Ramos (cell line): ENCODE data around the gene ENTR1.

ENCODE experiments used
- in situ Hi-C: fragments of 300-500 bp; cut with MboI; formaldehyde crosslinking; loops from one replicate; pipeline ENCODE4 v1.14.3; 2022; ENCODE audit warnings: low sequenced_read_pairs; ENCODE audit not compliant: unreplicated experiment

Gene ENTR1

GRCh38 chr9:136380381-136380780 is 30.0 kb downstream of the ENTR1 start:
- in situ Hi-C loops = no loop called here

DNA sequence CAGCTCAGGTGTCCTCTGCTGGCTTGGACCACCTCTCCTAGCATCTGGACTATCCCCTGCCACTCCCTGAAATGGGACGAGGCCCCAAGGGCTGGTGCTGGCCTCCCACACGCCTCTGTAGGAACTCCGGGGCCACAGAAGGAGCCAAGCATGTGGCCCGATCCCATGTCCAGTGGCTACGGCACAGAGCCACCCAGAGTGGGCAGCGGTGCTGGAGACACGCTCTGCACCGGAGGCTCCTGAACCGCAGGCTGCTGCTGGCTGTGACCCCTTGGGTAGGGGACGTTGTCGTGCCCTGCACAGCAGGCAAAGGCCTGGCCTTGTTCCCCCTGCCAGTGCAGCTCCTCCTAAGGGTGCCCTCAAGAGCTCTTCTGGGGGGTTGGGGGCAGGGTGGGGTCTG is 30.5 kb downstream of the ENTR1 start:
- in situ Hi-C loops = no loop called here

DNA sequence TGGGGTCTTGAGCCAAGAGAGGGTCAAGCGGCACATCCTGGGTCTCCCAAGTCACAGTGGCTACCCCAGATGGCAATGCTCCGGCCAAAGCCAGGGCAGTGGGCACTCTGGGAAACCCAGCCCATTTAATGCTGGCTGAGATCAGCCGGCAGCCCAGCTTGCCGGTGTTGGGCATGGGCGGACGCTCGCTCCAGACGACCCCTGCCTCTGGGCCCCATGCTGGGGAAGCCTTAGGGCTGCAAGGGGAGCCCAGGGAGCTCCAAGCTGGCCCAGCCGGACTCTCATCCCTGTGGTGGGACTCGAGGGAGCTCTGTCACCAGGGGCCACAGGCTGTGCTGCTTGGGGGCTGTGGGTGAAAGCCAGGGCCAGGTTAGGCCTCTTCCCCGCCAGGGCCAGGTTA is 31.0 kb downstream of the ENTR1 start:
- in situ Hi-C loops = no loop called here

DNA sequence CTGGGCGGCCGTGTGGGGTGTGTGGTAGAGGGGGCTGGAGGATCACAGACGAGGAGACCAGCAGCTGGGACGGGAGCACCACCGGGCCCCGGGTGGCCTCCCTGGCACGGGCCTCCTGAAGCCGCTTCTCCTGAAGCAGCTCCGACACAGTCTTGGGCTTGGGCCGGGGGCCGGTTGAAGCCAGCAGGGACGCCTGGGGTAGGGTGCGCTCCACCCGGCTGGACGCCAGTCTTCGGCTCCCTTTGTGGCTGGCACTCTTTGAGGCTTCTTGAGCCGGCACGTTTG is 31.5 kb downstream of the ENTR1 start:
- in situ Hi-C loops = no loop called here

- in situ Hi-C loops = no loop called here
These were observed 32.0 kb downstream of the ENTR1 start for GRCh38 chr9:136378170-136379002.

DNA sequence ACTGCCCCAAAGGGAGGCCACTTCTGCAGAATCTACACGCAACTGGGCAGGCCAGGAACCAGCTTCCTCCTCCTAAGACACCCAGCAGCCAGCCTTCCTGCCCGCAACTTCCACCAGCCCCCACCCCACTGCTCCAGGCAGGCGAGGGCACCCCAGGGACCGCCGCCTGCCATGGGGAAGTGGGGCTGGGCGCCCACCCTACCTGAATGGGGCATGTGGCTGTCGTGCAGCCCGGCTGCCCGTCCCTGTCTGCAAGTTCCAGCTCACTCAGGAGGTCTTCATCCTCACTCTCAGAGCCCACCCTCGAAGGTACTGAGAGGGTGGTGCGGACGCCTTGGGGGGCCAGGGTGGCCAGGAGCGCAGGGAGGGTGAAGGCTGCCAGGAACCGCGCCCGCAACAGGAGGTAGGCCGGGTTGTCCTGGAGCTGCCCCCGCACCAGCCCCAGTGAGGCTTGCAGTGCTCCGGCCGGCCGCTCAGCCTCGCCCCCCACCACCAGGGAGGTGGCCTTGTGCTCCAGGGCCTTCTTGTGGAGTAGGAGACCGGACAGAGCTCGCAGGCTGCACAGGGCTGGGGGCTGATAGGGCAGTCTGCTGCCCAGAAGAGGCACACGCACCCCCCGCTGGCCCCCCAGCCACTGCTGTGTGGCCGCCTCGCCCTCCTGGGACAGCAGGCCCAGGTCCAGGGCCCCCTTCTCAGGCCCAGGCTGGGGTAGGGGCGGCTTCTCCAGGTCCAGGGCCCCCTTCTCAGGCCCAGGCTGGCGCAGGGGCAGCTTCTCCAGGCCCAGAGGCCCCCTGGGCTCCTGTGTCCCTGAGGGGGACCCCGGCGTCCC is 32.9 kb downstream of the ENTR1 start:
- in situ Hi-C loops = no loop called here

DNA sequence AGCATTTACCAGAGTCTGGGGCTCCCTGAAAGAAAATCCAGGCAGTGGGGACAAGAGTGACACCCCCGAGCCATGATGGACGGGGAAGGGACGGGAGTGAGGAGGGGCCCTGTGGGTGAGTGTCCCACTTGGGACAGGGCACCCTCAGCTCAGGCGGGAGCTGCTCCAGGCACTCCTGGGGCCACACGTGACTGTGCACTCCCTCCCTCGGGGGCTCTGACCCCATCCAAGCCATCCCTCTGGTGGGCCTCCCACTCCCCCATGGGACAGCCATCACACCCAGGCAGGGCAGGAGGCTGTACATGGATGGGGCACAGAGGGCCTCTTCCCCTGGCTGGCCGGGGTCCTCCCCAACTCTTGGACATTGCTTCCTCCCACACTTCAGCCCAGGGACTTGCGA is 34.0 kb downstream of the ENTR1 start:
- in situ Hi-C loops = no loop called here

DNA sequence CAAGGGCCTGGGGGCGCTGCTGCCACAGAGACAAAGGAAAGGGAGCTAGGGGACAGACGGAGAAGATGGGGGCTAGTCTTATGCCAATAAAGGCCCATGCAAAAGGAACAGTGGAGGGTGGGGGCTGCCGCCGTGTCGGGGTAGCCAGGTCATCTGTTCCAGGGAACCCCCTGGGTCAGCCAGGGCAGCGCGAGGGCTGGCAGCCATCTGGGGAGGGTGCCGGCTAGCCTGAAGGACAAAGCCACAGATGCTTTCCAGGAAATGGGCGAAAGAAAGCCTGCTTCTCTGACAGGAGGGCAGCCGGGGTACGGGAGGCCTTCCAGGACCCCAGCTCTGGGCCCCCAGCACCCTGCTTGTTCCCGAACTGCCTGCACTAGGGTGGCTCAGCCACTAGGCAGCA is 35.3 kb downstream of the ENTR1 start:
- in situ Hi-C loops = no loop called here

- in situ Hi-C loops = no loop called here
These were observed 36.2 kb downstream of the ENTR1 start for GRCh38 chr9:136374183-136374575.

DNA sequence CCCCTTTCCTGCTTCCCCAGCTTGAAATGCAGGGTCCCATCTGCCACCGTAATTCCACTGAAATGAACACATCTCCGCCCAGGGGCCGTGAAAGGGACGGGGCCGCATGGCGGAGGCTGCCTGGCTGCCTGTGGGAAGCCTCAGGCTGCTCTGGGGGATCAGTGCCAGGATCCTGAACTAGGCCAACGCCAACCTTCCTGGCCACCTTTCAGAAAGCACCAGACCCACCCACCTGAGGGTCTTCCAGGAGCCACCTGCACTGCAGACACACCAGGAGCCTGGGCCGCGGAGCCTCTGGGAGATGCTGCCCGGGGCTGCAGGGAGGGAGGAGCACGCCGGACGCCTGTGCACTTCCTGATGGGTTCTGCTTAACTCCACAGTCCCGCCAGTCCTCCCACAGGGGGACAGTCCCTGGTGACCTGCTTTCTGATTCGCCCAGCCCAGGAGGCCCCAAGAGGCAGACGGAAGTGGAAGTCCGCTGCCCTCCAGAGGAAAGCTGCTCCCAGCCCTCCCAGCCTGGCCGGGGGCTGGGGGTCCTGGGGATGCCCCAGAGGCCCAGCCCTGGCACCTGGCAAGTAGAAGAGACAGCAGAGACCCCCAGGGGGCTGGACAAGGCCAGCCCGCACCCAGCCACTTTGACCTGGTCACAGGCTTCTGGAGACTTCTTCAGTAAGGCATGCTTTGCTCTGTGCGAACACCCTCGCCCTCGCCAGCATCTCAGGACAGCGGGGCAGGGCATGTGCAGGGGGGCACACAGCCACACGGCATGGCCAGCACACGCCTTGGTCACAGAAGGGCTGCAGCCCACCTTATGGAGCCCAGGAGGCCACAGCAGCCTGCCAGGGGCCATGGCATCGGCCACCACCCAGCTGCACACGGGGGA is 36.9 kb downstream of the ENTR1 start, which contains the start of gene CARD9:
CARD9 (minus strand) TSS at position 370 of the 883 bp plus-strand sequence. CDS start 1,591 bp downstream, outside the sequence.
- in situ Hi-C loops = no loop called here

GRCh38 chr9:136372561-136373299 is 37.7 kb downstream of the ENTR1 start:
- in situ Hi-C loops = no loop called here

DNA sequence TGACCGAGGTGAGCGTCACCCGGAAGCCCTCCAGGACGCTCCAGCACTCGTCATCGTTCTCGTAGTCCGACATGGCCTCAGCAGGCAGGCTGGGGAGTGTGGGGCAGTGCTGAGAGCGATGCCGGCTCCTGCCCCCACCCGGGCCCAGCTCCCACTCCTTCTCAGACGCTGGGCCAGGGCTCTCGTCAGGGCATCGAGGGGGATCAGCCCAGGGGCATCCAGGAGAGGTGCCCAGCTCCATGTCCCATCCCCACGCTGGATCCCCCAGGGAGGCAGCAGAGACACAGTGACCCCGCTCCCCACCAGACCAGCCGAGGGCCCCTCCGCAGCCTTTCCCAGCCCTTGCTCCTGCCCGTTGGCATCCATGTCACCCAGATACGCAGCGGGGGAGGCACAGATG is 38.4 kb downstream of the ENTR1 start:
- in situ Hi-C loops = no loop called here

- in situ Hi-C loops = no loop called here
These were observed 38.9 kb downstream of the ENTR1 start for GRCh38 chr9:136371533-136371880.

DNA sequence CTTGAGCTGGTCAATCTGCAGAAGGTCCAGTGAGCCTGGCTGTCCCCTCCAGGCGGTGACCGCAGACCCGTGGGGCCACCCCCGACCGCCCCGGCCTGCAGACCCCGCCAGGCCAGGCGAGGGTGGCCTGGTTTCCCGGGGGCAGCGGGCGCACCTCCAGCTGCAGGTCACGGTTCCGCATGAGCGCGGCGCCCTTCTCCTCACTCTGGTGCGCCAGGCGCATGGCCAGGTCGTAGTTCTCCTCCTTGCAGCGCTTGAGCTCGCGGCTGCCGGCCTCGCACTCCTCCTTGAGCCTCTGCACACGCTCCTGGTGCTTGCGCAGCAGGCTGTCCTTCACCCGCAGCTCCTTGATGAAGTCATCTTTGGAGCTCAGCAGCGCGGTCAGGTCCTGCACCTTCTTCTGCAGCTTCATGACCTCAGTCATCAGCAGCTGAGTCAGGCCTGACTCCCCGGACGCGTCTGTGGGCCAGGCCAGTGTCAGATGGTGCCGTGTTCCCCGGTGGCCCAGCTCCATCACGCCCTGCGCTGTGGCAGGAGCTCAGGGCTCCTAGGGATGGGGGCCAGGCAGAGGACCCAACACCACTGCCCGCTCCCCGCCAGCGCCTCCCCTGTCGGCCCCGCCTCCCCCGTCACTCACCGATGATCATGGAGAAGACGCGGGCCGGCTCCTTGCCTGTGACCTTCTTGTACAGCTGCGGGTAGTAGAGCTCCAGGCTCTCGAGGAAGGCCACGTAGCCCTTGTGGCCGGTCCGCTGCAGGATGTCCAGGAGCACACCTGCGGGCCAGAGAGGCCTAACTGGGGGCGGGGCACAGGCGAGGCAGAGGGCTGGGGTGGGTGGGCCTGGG is 39.5 kb downstream of the ENTR1 start:
- in situ Hi-C loops = no loop called here

DNA sequence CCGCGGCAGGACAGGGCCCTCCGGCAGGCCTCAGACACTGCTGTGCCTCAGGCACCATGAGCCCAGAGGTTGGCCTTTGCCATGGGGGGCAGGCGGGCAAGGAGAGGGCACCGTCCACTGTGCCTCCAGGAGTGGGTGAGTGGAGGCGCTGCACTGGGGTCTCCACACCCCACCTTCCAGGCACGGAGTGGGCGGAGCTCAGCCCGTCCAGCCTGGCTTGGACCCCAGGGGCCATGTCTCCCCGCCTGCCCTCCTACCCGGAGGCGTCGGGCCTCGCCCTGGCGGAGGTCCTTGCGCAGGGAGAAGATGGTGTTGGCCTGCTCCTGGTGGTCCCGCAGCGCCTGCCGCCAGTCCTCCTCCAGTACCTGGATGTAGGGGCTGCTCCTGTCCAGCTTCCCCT is 40.4 kb downstream of the ENTR1 start:
- in situ Hi-C loops = no loop called here

DNA sequence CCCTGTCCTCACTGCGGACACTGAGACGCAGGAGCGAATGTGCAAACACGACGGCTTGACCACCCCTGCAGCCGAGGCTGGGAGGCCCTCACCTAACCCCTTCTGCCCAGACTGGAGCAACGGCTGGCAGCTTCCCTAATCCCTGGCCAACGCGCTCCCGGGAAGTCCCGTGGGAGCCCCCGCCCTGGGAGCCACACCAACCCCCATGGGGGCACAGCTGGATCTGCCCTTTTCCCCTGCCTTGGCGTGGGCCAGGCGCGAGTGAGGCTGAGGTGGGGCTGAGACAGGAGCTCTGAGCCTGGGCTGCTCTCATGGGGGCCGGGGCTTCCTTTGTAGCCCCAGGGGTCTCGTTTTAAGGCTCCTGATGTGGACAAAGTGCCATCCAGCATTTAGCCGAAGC is 42.2 kb downstream of the ENTR1 start:
- in situ Hi-C loops = no loop called here

GRCh38 chr9:136367296-136368145 is 42.9 kb downstream of the ENTR1 start:
- in situ Hi-C loops = no loop called here

DNA sequence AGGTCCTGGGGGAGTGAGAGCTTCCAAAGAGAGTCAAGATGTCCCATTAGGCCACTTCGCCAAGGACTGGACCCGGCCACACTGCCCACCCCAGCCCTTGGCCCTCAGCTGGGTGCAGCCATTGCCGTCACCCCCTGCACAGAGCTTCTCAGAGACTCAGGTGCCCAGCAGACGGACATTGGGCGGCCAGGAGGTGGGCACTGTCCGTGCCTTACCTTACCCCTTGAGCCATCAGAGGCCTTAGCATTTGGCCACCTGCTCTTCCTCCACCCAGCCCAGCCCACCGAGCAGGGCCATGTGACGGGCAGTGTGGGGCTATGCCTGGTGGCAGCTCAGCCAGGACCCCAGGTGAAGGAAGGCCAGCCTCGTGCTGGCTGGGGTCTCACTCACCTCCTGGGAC is 43.6 kb downstream of the ENTR1 start:
- in situ Hi-C loops = no loop called here
